NCI-H510A (cell line): ENCODE results near the gene AADAC.
"Not testable (repeated sequence)": the region's sequence is repeated elsewhere in the genome, so short reads cannot be mapped to it uniquely, and the experiment has no call there.

ENCODE experiments used
- DNase-seq: peaks from one replicate; lab custom pipeline; 2025; lab: John Stamatoyannopoulos, UW

The AADAC gene

DNA sequence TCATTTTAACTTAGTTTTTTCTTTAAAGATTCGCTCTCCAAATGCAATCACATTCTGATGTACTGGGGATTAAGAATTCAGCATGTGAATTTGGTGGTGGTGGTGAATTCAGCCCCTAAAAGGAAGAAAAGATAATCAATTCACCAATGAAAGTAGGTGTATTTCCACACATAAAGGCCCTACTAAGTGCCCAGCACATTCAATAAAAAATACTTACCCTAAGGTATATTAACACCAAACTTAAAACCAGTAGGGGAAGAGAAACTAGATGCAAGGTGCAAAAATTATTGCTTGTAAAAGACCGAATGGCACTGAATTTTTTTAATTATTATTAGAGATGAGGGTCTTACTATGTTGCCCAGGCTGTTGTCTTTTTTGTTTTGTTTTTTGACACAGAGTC lies 42.7 kb downstream of the AADAC start:
- no peak for DNase-seq

DNA sequence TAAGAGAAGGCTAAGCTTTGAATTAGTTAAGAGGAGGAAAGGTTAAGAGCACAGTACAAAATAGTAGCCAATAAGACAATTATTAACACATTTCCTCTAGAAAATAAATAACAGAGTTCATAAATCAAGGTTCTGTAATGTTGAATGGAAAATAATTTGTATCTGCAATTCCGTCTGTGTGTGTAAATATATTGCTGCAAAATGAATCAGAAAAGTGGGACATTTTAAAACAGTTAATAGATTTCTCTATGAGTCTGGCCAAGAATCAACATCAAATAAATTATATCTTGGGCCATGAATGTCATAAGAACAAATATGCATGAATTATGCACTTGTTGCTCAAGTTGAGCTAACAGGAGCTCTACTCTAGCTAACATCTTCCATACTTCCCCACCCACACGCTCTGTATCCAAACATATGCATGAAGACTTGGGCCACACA lies 45.3 kb downstream of the AADAC start:
- DNase-seq, result no peak

DNA sequence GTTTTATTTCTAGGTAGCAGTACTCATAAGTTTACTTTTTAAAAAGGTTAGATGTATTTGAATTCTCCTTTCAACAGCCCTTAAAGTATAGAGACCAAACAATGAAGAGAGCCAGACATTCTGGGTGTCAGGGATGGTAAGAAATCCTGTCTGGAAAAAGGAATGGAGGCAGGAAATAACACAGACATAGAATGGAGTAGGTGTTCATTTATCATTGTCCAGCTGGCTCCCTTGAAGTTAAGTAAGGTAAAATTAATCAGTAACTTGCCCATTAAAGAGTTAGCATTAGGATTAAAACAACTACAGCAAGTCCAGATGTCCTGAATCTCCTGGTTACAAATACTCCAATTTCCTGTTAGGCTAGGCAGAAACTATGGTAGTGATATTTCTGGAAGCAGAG lies 46.0 kb downstream of the AADAC start:
- DNase-seq, result no peak

DNA sequence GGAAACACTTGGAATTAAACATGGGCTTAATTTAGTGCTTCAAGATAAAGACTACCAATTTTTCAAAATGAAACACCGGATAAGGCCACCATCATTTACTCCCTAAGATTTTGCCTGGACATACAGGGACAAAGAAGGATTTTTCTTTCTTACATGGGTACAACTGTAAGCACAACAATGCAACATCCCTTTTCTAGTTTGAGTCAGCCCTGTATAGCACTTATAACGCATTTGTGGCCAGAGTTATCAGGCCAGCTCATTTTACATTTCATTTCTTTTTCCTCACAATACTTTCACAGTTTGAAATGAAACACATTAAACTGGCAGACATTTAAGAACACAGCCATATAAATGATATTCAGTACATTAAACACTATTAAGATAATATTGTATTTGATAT lies 49.7 kb downstream of the AADAC start:
- DNase-seq, result no peak

DNA sequence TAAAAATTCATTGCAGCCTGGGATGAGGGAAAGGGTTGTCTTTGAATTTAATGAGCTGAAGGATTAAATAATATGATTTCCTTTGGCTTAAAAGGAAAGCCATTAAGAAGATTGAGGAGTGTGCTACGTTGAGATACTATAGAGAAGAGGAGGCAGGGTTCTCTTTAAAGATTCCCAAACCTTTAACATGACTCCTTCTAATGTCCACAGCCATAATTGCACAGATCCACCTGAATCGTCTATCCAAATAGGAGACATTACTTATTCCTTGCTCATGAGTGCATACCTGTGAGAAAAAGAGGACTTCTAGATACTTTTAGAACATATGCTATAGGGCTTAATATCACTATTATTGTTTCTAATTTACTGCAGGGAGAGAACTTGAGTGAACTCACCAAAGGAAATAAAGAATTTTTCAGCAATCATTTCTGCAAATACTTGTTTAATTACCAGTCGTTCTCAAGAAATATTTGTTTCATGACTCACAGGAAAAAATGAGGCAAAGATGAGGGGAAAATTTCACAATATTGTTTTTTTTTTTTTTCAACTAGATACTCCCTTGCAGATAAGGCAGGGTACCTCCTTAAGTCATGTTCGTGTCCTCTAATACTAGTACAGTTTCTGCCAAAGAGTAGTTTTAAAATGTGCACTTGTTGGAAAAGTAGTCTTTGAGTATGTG lies 50.6 kb downstream of the AADAC start:
- DNase-seq, result no peak

DNA sequence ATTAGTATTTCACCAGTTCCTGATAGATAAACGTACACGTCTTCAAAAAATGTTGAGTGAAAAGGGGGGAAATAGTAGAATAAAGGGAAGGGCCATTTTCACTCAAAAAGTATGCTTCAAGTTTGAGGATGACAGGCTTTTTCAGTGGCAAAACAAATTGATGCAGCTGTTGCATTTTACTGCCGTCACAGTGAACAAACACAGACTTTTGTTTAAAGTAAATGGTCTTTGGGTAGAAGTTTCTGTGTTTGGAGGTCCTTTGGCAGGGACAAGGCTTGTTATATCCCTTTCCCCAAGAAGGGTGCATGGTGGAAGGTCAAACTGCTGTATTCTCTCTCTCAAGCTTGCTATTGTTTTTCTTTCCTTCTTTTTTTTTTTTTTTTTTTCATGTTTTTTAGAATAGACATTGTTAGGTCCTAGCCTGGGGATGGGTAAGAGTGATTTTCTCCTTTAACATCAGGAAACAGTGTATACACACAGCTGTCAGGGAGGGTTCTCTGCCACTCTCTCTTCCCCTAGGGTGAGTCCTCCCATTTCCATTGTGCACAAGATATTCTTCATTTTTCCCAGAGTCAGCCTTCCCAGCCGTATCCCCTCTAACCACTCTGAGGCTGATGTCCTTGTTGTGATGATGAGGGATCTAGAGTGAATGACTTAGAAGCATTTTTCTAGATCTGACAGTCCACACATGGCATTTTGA lies 52.9 kb downstream of the AADAC start:
- DNase-seq, result no peak

DNA sequence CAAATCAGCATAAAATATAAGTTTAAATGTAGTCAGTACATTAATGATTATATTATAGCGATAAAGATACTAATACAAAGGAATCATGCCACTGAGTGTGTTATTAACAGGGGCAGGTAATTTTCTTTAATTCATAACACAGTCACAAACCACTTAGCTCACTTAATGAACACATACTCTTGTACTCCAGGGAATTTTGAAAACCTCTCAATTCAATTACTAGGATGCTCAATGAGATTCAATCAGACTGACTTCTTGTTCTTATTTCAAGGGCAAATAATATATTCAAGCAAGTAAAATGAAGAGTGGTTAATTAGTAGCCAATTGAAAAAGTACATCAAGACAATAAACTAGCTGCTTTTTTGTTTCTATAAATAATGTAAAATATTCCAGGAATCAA lies 53.8 kb downstream of the AADAC start:
- DNase-seq, result no peak

DNA sequence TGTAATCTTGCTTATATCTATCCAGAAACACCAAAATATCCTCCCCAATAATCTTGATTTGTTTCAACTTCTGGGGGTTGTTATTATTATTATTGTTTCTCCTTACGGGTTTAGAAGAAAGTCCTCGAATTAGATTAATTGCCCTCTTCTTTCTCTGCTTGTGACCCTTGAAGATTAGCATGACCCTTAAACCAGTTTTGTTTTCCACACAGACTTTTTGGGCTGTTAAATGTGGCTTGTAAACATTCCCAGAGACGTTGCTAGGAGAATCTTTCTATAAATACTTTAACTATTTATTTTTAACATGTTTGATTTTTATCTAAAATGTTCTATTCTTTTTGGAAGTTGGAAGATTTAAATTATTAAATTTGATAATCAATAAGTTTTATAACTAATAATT lies 55.3 kb downstream of the AADAC start:
- DNase-seq, result no peak

DNA sequence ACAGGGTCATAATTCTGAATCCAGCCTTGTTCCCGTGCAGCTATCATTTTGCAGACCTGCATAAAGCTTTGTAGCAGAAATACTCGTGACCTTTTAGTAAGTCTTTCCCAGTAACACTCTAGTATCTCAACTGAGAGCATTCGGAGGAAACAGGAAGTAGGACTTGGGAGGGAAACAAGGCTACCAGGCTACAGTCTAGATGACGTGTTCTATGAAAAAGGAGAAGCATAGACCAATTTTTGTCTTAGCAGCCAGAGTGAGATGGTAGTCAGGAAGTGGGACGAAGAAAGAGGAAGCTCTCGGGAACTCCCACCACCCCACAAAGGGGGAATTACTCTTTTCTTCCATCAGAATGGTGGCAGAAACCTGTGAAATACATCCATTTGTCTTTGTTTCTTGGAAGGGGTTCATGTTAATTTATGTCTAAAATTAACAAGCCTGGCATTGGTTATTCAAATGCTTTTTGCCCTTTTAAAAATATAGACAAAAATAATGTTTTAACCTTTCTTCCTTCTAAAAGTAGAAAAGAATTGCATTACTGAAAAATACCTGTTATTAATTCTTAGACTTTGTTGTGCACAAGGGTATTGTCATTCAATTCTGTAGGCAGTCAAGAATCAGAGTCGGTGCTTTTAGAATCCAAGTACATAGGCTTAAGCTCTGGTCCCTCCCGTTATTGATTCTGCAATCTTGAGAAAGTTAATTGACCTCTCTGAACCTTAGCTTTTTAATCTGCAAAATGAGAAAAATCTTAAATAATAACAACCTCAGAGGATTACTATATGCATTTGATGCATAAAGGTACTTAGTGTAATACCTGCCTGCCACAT lies 57.9 kb downstream of the AADAC start:
- DNase-seq, result no peak

DNA sequence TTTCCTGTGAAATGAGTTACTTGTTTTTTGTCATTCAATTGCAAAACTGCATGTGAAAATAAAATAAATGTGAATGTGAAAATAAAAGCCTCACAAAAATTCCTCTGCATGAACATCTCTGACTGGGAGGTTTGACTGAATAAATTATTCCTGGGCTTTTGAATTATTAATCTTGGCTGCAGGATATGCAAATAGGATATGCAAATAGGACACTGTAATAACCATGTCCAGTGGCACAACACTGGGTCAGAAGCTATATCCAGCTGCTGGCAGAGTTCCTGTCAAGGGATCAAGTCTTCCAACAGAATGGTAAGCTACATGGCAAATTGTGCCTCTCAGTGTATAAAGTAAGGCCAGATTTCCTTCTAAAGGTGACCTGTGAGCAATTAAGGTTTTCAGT lies 59.5 kb downstream of the AADAC start, which contains the start of gene SUCNR1:
TSS of gene SUCNR1 (plus strand) at position 246 of the 400 bp plus-strand sequence. CDS start 6,250 bp downstream, outside the sequence.
- no peak for DNase-seq

DNA sequence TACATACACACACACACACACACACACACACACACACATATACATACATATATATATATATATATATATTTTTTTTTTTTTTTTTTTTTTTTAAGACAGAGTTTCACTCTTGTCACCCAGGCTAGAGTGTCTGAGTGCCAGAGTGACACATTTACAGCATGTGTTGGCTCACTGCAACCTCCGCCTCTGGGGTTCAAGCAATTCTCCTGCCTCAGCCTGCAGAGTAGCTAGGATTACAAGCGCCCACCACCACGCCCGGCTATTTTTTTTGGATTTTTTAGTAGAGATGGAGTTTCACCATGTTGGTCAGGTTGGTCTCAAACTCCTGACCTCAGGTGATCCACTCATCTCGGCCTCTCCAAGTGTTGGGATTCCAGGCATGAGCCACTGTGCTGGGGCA lies 60.2 kb downstream of the AADAC start:
- not testable (repeated sequence) for DNase-seq

DNA sequence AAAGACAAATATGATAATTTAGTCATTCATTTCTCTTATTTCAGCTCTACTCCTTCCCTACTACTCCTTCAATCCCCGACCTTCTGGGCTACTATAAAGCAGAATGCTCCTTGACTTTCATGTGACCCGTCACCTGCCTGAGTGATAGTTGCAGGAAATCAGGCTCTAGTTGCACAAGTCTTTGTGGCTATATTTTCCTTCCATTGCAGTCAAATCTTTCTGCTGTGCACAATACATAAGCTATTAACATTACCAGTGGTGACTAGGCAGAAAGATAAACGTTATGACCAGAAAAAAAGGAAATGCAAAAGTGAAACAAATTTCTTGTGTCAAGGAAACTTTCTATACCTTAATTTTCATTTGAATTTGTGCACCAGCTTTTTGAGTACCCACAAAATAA lies 61.8 kb downstream of the AADAC start:
- DNase-seq, result no peak

DNA sequence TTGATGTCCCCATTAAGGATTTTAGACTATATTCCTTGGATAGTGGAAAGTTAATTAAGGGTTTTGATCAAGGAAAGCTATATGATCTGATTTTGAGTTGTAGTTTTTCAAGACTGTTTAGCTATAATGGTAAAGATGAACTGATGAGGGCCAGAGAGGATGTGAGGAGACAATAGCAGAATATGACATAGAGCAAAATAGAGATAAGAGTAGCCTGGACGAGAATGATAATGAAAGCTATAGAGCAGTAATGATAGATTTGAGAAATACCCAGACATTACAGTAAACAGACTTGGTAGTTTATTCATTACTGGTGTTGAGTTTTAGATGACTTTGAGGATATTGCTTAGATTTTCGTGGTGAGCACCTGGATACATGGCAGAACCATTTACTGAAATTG lies 63.4 kb downstream of the AADAC start:
- DNase-seq, result no peak
